ENCODE measurements around the gene DYNLT4.
"Not testable (repeated sequence)": the region's sequence is repeated elsewhere in the genome, so short reads cannot be mapped to it uniquely, and the experiment has no call there.

Gene DYNLT4

DNA sequence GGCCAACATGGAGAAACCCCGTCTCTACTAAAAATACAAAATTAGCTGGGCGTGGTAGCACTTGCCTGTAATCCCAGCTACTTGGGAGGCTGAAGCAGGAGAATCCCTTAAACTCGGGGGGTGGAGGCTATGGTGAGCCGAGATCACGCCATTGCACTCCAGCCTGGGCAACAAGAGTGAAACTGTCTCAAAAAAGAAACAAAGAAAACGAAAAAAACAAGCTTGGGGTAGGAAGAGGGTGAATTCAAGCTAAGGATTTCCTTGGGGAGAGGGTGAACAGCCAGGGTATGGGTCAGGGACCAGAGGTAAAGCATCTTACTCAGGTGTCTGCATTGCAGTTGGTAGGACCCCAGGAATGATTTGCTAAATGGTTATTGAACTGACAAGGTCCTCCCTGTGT, 40.7 kb downstream of the DYNLT4 start:
- not testable (repeated sequence) for H3K36me3 ChIP-seq (ENCODE audit: control insufficient read depth, insufficient read depth, low read length, severe bottlenecking); H3K27me3 ChIP-seq (replicated peaks; ENCODE audit: control insufficient read depth, insufficient read depth, low read length); H3K4me1 ChIP-seq (ENCODE audit: control insufficient read depth, insufficient read depth, low read length); H3K9me3 ChIP-seq (ENCODE audit: control insufficient read depth, low read length); DNase-seq (ENCODE audit: low read depth); H3K9ac ChIP-seq (ENCODE audit: low read length); H3K4me3 ChIP-seq (ENCODE audit: low read length)

DNA sequence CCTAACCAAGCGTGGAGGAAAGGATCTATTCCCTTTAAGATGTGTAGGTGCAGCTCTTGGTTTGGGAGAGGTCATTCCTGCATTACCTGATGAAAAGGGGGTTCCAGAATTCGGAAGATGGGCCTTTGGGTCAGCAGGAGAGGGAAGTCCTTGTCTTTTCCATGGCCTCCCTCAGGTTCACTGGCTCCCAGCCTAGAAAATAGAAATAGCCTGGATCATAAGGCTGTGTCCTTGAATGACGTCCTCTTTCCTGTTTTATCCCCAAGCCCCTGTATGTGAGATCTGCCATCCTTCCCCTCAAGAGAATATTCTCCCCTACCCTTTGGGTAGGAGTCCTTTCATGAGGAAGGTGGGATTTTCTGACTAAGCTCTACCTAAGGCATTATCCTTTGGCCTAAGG, 46.3 kb downstream of the DYNLT4 start:
- H3K36me3 ChIP-seq (ENCODE audit: control insufficient read depth, insufficient read depth, low read length, severe bottlenecking), result no peaks in the 10 kb centered on the region
- no peak overlapping the region for H3K9ac ChIP-seq (ENCODE audit: low read length)

DNA sequence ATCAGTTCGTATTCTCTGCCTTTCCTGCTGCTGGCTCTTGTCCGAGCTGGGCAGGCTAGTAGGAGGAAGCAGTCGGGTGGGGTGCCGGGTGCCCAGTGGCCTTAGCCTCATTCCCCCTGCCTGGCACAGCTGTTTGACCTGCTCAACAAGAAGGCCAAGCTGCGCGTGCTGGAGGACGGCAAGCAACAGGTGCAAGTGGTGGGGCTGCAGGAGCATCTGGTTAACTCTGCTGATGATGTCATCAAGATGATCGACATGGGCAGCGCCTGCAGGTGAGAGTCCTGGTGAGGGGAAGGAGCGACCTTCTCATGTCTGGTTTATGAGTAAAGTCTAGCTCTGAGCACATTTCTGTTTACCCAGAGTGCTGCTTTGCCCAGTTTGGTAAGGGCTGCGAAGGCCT, 48.1 kb downstream of the DYNLT4 start:
- DNase-seq (ENCODE audit: low read depth), result no peak
- Histone ChIP-seq H3K4me3 (ENCODE audit: low read length) (no peak overlapping the region), H3K4me1 (ENCODE audit: control insufficient read depth, insufficient read depth, low read length) (no peaks in the 10 kb centered on the region), H3K9me3 (ENCODE audit: control insufficient read depth, low read length) (no peaks in the 10 kb centered on the region), H3K36me3 (ENCODE audit: control insufficient read depth, insufficient read depth, low read length, severe bottlenecking) (no peaks in the 10 kb centered on the region), H3K27me3 (replicated peaks; ENCODE audit: control insufficient read depth, insufficient read depth, low read length) (no peaks in the 10 kb centered on the region), H3K9ac (ENCODE audit: low read length) (no peak overlapping the region)

More for the DNA sequence above, 46.3 kb downstream of the DYNLT4 start:
- Histone ChIP-seq H3K27me3 (replicated peaks; ENCODE audit: control insufficient read depth, insufficient read depth, low read length) (no peaks in the 10 kb centered on the region), H3K4me1 (ENCODE audit: control insufficient read depth, insufficient read depth, low read length) (no peaks in the 10 kb centered on the region), H3K9me3 (ENCODE audit: control insufficient read depth, low read length) (no peaks in the 10 kb centered on the region), H3K4me3 (ENCODE audit: low read length) (no peak overlapping the region)
- no peak for DNase-seq (ENCODE audit: low read depth)

DNA sequence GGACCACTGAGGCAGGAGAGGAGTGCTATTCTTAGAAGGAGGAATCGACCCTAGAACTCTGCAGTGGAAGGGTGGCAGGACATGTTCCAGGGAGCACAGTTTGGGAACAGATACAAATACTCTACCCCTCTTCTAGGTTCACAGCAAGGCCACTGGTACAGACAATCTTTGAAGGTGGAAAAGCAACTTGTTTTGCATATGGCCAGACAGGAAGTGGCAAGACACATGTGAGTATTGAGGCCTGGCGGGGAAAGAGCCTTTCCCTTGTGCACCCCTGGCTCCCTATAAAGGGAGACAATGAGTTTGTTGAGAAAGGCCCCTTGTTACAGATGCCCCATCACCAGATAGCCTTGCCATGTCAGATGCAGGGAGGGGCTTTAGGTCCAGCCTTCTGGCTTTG, 49.7 kb downstream of the DYNLT4 start:
- DNase-seq (ENCODE audit: low read depth), result no peak
- Histone ChIP-seq H3K36me3 (ENCODE audit: control insufficient read depth, insufficient read depth, low read length, severe bottlenecking) (no peaks in the 10 kb centered on the region), H3K4me3 (ENCODE audit: low read length) (no peak overlapping the region), H3K27me3 (replicated peaks; ENCODE audit: control insufficient read depth, insufficient read depth, low read length) (no peaks in the 10 kb centered on the region), H3K9me3 (ENCODE audit: control insufficient read depth, low read length) (no peaks in the 10 kb centered on the region), H3K4me1 (ENCODE audit: control insufficient read depth, insufficient read depth, low read length) (no peaks in the 10 kb centered on the region), H3K9ac (ENCODE audit: low read length) (no peak overlapping the region)
